SK-N-SH (cell line): Measurements from ENCODE around the gene CHCHD6. TPM values are rescaled to one million over a fixed set of nuclear protein-coding genes. Genes with fewer than 3 reads are reported as not detected.

Experiments used
- CTCF ChIA-PET: fragments of 300-600, 350-600 bp; formaldehyde crosslinking; extraction: SDS; loops from one replicate; lab custom pipeline; 2021; lab: Yijun Ruan, JAX
- POLR2A ChIA-PET: fragments of 350-600 bp; sonication (Branson Sonifier 250); formaldehyde crosslinking; extraction: SDS; loops from one replicate; lab custom pipeline; 2020; ENCODE audit warnings: antibody characterized with exemption, inconsistent platforms; lab: Yijun Ruan, JAX
- DNase-seq: peaks from one replicate; pipeline ENCODE4 v3.0.0; 2012
- H2AFZ ChIP-seq: fragments of 200-600 bp; sonication (generic); 2 replicates; pipeline ENCODE4 v1.8.1; 2016; ENCODE audit warnings: antibody characterized with exemption, mild to moderate bottlenecking, low read depth
- H3F3A ChIP-seq: fragments of 200-600 bp; sonication (generic); replicated peaks from 2 replicates; pipeline ENCODE3; 2016; ENCODE audit warnings: antibody characterized with exemption, mild to moderate bottlenecking; ENCODE audit not compliant: insufficient read depth
- H3K27ac ChIP-seq, 2 experiments: fragments of 200-500 bp in 1 of 2; fragments of 200-600 bp in 1 of 2; sonication (Bioruptor generic) in 1 of 2; sonication (generic), shearing (Covaris generic) in 1 of 2; 2 replicates each; pipeline versions ENCODE4 v1.5.1 to v1.6.1; 2014 to 2016; ENCODE audit warnings: low read depth in 2 of 2, inconsistent platforms in 1 of 2, low read length in 1 of 2, mild to moderate bottlenecking in 1 of 2, mixed read lengths in 1 of 2
- H3K27me3 ChIP-seq: fragments of 200-600 bp; sonication (generic), shearing (Covaris generic); 2 replicates; pipeline ENCODE4 v1.6.1; 2016; ENCODE audit warnings: mixed run types; ENCODE audit not compliant: insufficient read depth
- H3K36me3 ChIP-seq, 2 experiments: fragments of 200-500 bp in 1 of 2; fragments of 200-600 bp in 1 of 2; sonication (Bioruptor generic) in 1 of 2; sonication (generic) in 1 of 2; replicated peaks in 1 of 2; 2 replicates each; pipeline versions ENCODE3 to v1.5.1; 2014 to 2016; ENCODE audit warnings: low read length in 1 of 2, mild to moderate bottlenecking in 1 of 2; ENCODE audit not compliant: insufficient read depth in 2 of 2, control insufficient read depth in 1 of 2
- H3K4me1 ChIP-seq, 2 experiments: fragments of 200-500 bp in 1 of 2; fragments of 200-600 bp in 1 of 2; sonication (Bioruptor generic) in 1 of 2; sonication (generic), shearing (Covaris generic) in 1 of 2; 2 replicates each; pipeline versions ENCODE4 v1.5.1 to v1.6.1; 2014 to 2016; ENCODE audit warnings: low read depth in 1 of 2, low read length in 1 of 2, mixed run types in 1 of 2; ENCODE audit not compliant: insufficient read depth in 2 of 2, control insufficient read depth in 1 of 2
- H3K4me2 ChIP-seq: fragments of 200-600 bp; sonication (generic), shearing (Covaris generic); 2 replicates; pipeline ENCODE4 v1.6.1; 2017; ENCODE audit warnings: mixed run types
- H3K4me3 ChIP-seq, 2 experiments: fragments of 200-500 bp in 1 of 2; fragments of 200-600 bp in 1 of 2; sonication (Bioruptor generic) in 1 of 2; sonication (generic), shearing (Covaris generic) in 1 of 2; 2 replicates each; pipeline versions ENCODE4 v1.5.1 to v1.8.1; 2014 to 2016; ENCODE audit warnings: low read depth in 2 of 2, inconsistent platforms in 1 of 2, low read length in 1 of 2, mild to moderate bottlenecking in 1 of 2, mixed read lengths in 1 of 2, moderate library complexity in 1 of 2
- H3K79me2 ChIP-seq: fragments of 200-600 bp; sonication (generic); 2 replicates; pipeline ENCODE4 v1.8.1; 2017; ENCODE audit warnings: mild to moderate bottlenecking; ENCODE audit not compliant: insufficient read depth
- H3K9ac ChIP-seq: fragments of 200-600 bp; sonication (generic); 2 replicates; pipeline ENCODE4 v1.6.1; 2017; ENCODE audit warnings: mixed run types
- H3K9me2 ChIP-seq: fragments of 200-600 bp; sonication (generic); 2 replicates; pipeline ENCODE4 v1.6.1; 2017; ENCODE audit warnings: mixed run types
- H3K9me3 ChIP-seq: fragments of 200-600 bp; sonication (generic); 2 replicates; pipeline ENCODE4 v1.6.1; 2017; ENCODE audit warnings: mixed run types, mild to moderate bottlenecking, moderate library complexity
- H4K20me1 ChIP-seq: fragments of 200-600 bp; sonication (generic); 2 replicates; pipeline ENCODE4 v1.6.1; 2017; ENCODE audit warnings: mild to moderate bottlenecking, mixed run types; ENCODE audit not compliant: insufficient read depth
- CHD2 ChIP-seq: fragments of 150-350 bp; IDR thresholded peaks from 2 replicates; pipeline ENCODE4 v1.6.1; 2018; ENCODE audit warnings: low read length; ENCODE audit not compliant: partially characterized antibody
- EZH2phosphoT487 ChIP-seq: fragments of 200-600 bp; sonication (generic); IDR thresholded peaks from 2 replicates; pipeline ENCODE4 v1.6.1; 2017; ENCODE audit warnings: low read depth, mixed run types, mild to moderate bottlenecking, antibody characterized with exemption, moderate library complexity, borderline replicate concordance
- FOSL2 ChIP-seq: IDR thresholded peaks from 2 replicates; pipeline ENCODE4 v1.4.0; 2012; ENCODE audit warnings: low read depth, mild to moderate bottlenecking, moderate library complexity, borderline replicate concordance
- FOXJ3 ChIP-seq: sonication (generic); formaldehyde crosslinking; IDR thresholded peaks from 2 replicates; pipeline ENCODE4 v1.5.1; 2020; ENCODE audit warnings: mild to moderate bottlenecking, missing genetic modification reagents
- JUND ChIP-seq: IDR thresholded peaks from 2 replicates; pipeline ENCODE4 v1.4.0; 2012
- MAX ChIP-seq: IDR thresholded peaks from 2 replicates; pipeline ENCODE4 v1.4.0; 2012; ENCODE audit warnings: low read depth
- NRF1 ChIP-seq: IDR thresholded peaks from 2 replicates; pipeline ENCODE4 v1.6.1; 2012; ENCODE audit warnings: low read depth, mild to moderate bottlenecking, low read length
- POLR2AphosphoS5 ChIP-seq: IDR thresholded peaks from 2 replicates; pipeline ENCODE4 v1.6.1; 2012; ENCODE audit warnings: low read depth, low read length
- RAD21 ChIP-seq: IDR thresholded peaks from 2 replicates; pipeline ENCODE4 v1.6.1; 2012; ENCODE audit warnings: mild to moderate bottlenecking, low read length
- SMC3 ChIP-seq: IDR thresholded peaks from 2 replicates; pipeline ENCODE4 v1.6.1; 2012; ENCODE audit warnings: low read depth, low read length, improper control_type of control experiment
- TAF1 ChIP-seq: IDR thresholded peaks from 2 replicates; pipeline ENCODE4 v1.6.1; 2012; ENCODE audit warnings: low read depth, mild to moderate bottlenecking, low read length, moderate library complexity, borderline replicate concordance
- USF2 ChIP-seq: fragments of 150-350 bp; IDR thresholded peaks from 2 replicates; pipeline ENCODE4 v1.6.1; 2017; ENCODE audit warnings: antibody characterized with exemption, low read length, low read depth, borderline replicate concordance
- WGBS: methylation state at CpG from one replicate; pipeline ENCODE4 v1.1.6; 2017; ENCODE audit warnings: low lambda C conversion rate; 5-methylcytosine and 5-hydroxymethylcytosine counted together
- polyA plus RNA-seq, 3 experiments: library from polyadenylated mRNA; depleted of rRNA; stranded (reverse); fragments of >200 nt; gene quantifications; 2 replicates each; pipeline ENCODE4 v1.2.3, GENCODE V29; 2012
- TF ChIP-seq, protein P1 (sequence below): fragments of 200-600 bp; sonication (generic); IDR thresholded peaks from 2 replicates; pipeline ENCODE4 v1.6.1; 2017; ENCODE audit warnings: antibody characterized with exemption, mild to moderate bottlenecking, moderate library complexity
- TF ChIP-seq, protein P2 (sequence below): IDR thresholded peaks from 2 replicates; pipeline ENCODE4 v1.4.0; 2012; ENCODE audit warnings: low read depth, borderline replicate concordance

CHCHD6 gene
- polyA plus RNA-seq, 1 of the 3 experiments (the other 2 are of a cell fraction): 42.5 TPM

GRCh38 chr3:126939338-126939718 lies 235.3 kb downstream of the CHCHD6 start:
- TF ChIP-seq, protein P1, sequence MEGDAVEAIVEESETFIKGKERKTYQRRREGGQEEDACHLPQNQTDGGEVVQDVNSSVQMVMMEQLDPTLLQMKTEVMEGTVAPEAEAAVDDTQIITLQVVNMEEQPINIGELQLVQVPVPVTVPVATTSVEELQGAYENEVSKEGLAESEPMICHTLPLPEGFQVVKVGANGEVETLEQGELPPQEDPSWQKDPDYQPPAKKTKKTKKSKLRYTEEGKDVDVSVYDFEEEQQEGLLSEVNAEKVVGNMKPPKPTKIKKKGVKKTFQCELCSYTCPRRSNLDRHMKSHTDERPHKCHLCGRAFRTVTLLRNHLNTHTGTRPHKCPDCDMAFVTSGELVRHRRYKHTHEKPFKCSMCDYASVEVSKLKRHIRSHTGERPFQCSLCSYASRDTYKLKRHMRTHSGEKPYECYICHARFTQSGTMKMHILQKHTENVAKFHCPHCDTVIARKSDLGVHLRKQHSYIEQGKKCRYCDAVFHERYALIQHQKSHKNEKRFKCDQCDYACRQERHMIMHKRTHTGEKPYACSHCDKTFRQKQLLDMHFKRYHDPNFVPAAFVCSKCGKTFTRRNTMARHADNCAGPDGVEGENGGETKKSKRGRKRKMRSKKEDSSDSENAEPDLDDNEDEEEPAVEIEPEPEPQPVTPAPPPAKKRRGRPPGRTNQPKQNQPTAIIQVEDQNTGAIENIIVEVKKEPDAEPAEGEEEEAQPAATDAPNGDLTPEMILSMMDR: peak; percentile 30
- no peak for TF ChIP-seq POLR2AphosphoS5
- TF ChIP-seq NRF1: no peak
- no peak for TF ChIP-seq FOXJ3 (CRISPR knock-in tag)
- TF ChIP-seq JUND: no peak
- TF ChIP-seq, protein P2, sequence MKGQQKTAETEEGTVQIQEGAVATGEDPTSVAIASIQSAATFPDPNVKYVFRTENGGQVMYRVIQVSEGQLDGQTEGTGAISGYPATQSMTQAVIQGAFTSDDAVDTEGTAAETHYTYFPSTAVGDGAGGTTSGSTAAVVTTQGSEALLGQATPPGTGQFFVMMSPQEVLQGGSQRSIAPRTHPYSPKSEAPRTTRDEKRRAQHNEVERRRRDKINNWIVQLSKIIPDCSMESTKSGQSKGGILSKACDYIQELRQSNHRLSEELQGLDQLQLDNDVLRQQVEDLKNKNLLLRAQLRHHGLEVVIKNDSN: no peak
- no peak for TF ChIP-seq TAF1
- no peak for TF ChIP-seq FOSL2
- no peak for TF ChIP-seq MAX
- TF ChIP-seq USF2: no peak
- TF ChIP-seq CHD2: no peak
- peak; percentile 53 for TF ChIP-seq RAD21
- TF ChIP-seq SMC3: peak; percentile 34; the same call in 1 of the 2 replicates
- TF ChIP-seq EZH2phosphoT487: no peak
- Histone ChIP-seq H3K36me3 (peaks cover 0 to 3% of the 10 kb centered on the region in 2 experiments), H3K4me1 (peaks cover 32 to 43% of the 10 kb centered on the region in 2 experiments), H3K27me3 (no peaks in the 10 kb centered on the region), H2AFZ (no peak overlapping the region), H3F3A (no peaks in the 10 kb centered on the region), H3K9me2 (no peaks in the 10 kb centered on the region), H3K79me2 (no peaks in the 10 kb centered on the region), H3K27ac (peak overlapping the region; percentile 27 to 43; a peak in 3 of 4 replicates), H4K20me1 (no peaks in the 10 kb centered on the region), H3K9ac (no peak overlapping the region), H3K4me2 (peak overlapping the region; percentile 12), H3K9me3 (no peaks in the 10 kb centered on the region), H3K4me3 (no peak overlapping the region)
- ChIA-PET POLR2A (no interaction called here), CTCF (interaction anchor here (0.7 to 4.6 kb wide), 12 partner anchors 10 to 260 kb away, joined by 3 to 20 read pairs (median 5); partner anchors contain the start of genes CHCHD6 and PLXNA1)
- peak; percentile 48 for DNase-seq
- WGBS: 67% methylated on average over 4 of the region's 4 CpGs
